ENCODE data around the gene MTHFD2L. TPM values are rescaled to one million over a fixed set of nuclear protein-coding genes. Genes with fewer than 3 reads are reported as not detected.

Gene MTHFD2L
- total RNA-seq, 1 experiment from 2014 or later = 16.9 TPM

- DNase-seq (ENCODE audit: low spot score) = no peak
These were observed 86.1 kb downstream of the MTHFD2L start for GRCh38 chr4:74244049-74244448.

- no peak for DNase-seq (ENCODE audit: low spot score)
These were observed 95.0 kb downstream of the MTHFD2L start for GRCh38 chr4:74252933-74253332.

GRCh38 chr4:74254386-74254785 is 96.5 kb downstream of the MTHFD2L start:
- no peak for DNase-seq (ENCODE audit: low spot score)

GRCh38 chr4:74255096-74255495 is 97.2 kb downstream of the MTHFD2L start:
- no peak for DNase-seq (ENCODE audit: low spot score)

- DNase-seq (ENCODE audit: low spot score) = peak; percentile 43
These were observed 101.0 kb downstream of the MTHFD2L start for GRCh38 chr4:74258963-74259362.

- no peak for DNase-seq (ENCODE audit: low spot score)
These were observed 102.1 kb downstream of the MTHFD2L start for GRCh38 chr4:74260036-74260435.

GRCh38 chr4:74262522-74262921 is 104.6 kb downstream of the MTHFD2L start:
- no peak for DNase-seq (ENCODE audit: low spot score)

GRCh38 chr4:74263551-74263950 is 105.6 kb downstream of the MTHFD2L start:
- DNase-seq (ENCODE audit: low spot score) = no peak

GRCh38 chr4:74266081-74266480 is 108.2 kb downstream of the MTHFD2L start:
- DNase-seq (ENCODE audit: low spot score) = no peak

- DNase-seq (ENCODE audit: low spot score) = peak; percentile 64
These were observed 110.2 kb downstream of the MTHFD2L start for GRCh38 chr4:74267998-74268606.

GRCh38 chr4:74268643-74269042 is 110.7 kb downstream of the MTHFD2L start:
- no peak for DNase-seq (ENCODE audit: low spot score)

- no peak for DNase-seq (ENCODE audit: low spot score)
These were observed 120.6 kb downstream of the MTHFD2L start for GRCh38 chr4:74278490-74278889.

- DNase-seq (ENCODE audit: low spot score) = no peak
These were observed 121.8 kb downstream of the MTHFD2L start for GRCh38 chr4:74279716-74280115.

GRCh38 chr4:74282926-74283325 is 125.0 kb downstream of the MTHFD2L start:
- no peak for DNase-seq (ENCODE audit: low spot score)

- DNase-seq (ENCODE audit: low spot score) = peak; percentile 56
These were observed 125.7 kb downstream of the MTHFD2L start for GRCh38 chr4:74283614-74284013.

GRCh38 chr4:74284053-74284452 is 126.1 kb downstream of the MTHFD2L start:
- no peak for DNase-seq (ENCODE audit: low spot score)

GRCh38 chr4:74287164-74287563 is 129.2 kb downstream of the MTHFD2L start:
- no peak for DNase-seq (ENCODE audit: low spot score)

- DNase-seq (ENCODE audit: low spot score) = no peak
These were observed 129.9 kb downstream of the MTHFD2L start for GRCh38 chr4:74287791-74288190.

- DNase-seq (ENCODE audit: low spot score) = no peak
These were observed 133.6 kb downstream of the MTHFD2L start for GRCh38 chr4:74291471-74291870.

- DNase-seq (ENCODE audit: low spot score) = no peak
These were observed 134.4 kb downstream of the MTHFD2L start for GRCh38 chr4:74292111-74292870.

- DNase-seq (ENCODE audit: low spot score) = no peak
These were observed 135.6 kb downstream of the MTHFD2L start for GRCh38 chr4:74293558-74293957.

- DNase-seq (ENCODE audit: low spot score) = no peak
These were observed 136.8 kb downstream of the MTHFD2L start for GRCh38 chr4:74294681-74295080.

- no peak for DNase-seq (ENCODE audit: low spot score)
These were observed 139.6 kb downstream of the MTHFD2L start for GRCh38 chr4:74297539-74297938.
